ENCODE measurements around the gene SLC2A11. TPM values are rescaled to one million over a fixed set of nuclear protein-coding genes. Genes with fewer than 3 reads are reported as not detected.
A peak's percentile ranks its signal among the peaks of the same experiment; 100 is the strongest.

The SLC2A11 gene
- total RNA-seq, 2 donors from 2014 or later = 10.0 to 11.1 TPM

- ATAC-seq (replicated peaks in 1 of 2) = no peak
- no peaks in the 10 kb centered on the region for H3K9me3 Mint-ChIP-seq
- no peak overlapping the region for H3K27ac Mint-ChIP-seq
- H3K27me3 Mint-ChIP-seq (ENCODE audit: low read depth) = peaks cover 12% of the 10 kb centered on the region
- no peak overlapping the region for H3K4me3 Mint-ChIP-seq
- DNase-seq = no peak
- H3K4me1 Mint-ChIP-seq (ENCODE audit: low read depth) = peaks cover 24% of the 10 kb centered on the region
- H3K36me3 Mint-ChIP-seq (ENCODE audit: insufficient read depth in 2 of 2) = peaks cover 2 to 3% of the 10 kb centered on the region in 2 donors
These were observed 22.1 kb upstream of the SLC2A11 start for GRCh38 chr22:23835484-23836144.

GRCh38 chr22:23836281-23836680 lies 21.4 kb upstream of the SLC2A11 start:
- Mint-ChIP-seq H3K36me3 (ENCODE audit: insufficient read depth in 2 of 2) (peaks cover 0 to 3% of the 10 kb centered on the region in 2 donors), H3K27ac (no peak overlapping the region), H3K4me3 (no peak overlapping the region), H3K9me3 (no peaks in the 10 kb centered on the region), H3K4me1 (ENCODE audit: low read depth) (peaks cover 24% of the 10 kb centered on the region), H3K27me3 (ENCODE audit: low read depth) (peaks cover 18% of the 10 kb centered on the region)
- ATAC-seq (replicated peaks in 1 of 2) (no peak), DNase-seq (no peak)

- ATAC-seq (replicated peaks in 1 of 2) (no peak), DNase-seq (no peak)
- peaks cover 0 to 3% of the 10 kb centered on the region in 2 donors for H3K36me3 Mint-ChIP-seq (ENCODE audit: insufficient read depth in 2 of 2)
- H3K27me3 Mint-ChIP-seq (ENCODE audit: low read depth) = peaks cover 20% of the 10 kb centered on the region
- peak overlapping the region; percentile 17 to 98 for H3K4me3 Mint-ChIP-seq
- H3K27ac Mint-ChIP-seq = no peak overlapping the region
- H3K4me1 Mint-ChIP-seq (ENCODE audit: low read depth) = peaks cover 24% of the 10 kb centered on the region
- no peaks in the 10 kb centered on the region for H3K9me3 Mint-ChIP-seq
These were observed 20.8 kb upstream of the SLC2A11 start for GRCh38 chr22:23836692-23837495.

- H3K4me3 Mint-ChIP-seq = peak overlapping the region; percentile 17 to 98
- peaks cover 0 to 3% of the 10 kb centered on the region in 2 donors for H3K36me3 Mint-ChIP-seq (ENCODE audit: insufficient read depth in 2 of 2)
- ATAC-seq (replicated peaks in 1 of 2) = no peak
- DNase-seq = no peak
- peaks cover 20% of the 10 kb centered on the region for H3K27me3 Mint-ChIP-seq (ENCODE audit: low read depth)
- H3K4me1 Mint-ChIP-seq (ENCODE audit: low read depth) = peaks cover 24% of the 10 kb centered on the region
- no peak overlapping the region for H3K27ac Mint-ChIP-seq
- H3K9me3 Mint-ChIP-seq = no peaks in the 10 kb centered on the region
These were observed 20.2 kb upstream of the SLC2A11 start for GRCh38 chr22:23837496-23837859.

DNA sequence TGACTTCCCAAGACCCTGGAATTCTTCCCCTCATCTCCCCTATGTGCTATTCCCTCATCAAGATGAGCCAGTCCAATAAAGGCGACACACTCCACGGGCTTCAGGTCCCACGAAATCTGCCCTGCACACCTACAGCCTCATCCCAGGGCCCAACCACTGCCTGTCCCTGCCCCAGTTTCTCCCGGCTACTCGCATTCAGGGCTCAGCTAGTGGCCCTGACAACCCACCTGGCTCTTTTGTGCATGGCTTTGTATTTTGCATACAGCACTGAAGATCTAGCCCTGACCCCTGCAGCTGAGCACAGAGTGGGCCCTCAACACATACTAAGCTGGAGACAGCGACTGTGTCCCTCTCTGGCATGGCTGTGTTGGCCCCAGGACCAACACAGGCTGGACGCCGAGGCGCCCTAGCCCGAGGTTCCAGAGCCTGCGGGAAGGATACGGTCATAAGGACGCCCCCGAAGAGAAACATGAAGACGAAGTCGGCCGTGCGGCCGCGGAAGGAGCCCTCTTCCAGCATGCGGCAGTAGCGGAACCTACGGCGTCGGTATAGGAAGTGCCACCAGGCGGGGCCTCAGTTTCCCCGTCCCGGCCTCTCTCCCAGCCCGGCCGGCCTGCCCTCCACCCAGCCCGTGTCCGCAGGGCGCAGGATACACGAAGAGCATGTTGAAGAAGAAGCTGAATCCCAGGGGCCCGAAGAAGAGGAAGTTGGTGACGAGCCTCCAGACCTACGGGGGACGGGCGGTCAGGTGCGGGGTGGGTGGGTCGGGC lies 19.6 kb upstream of the SLC2A11 start:
- Mint-ChIP-seq H3K27me3 (ENCODE audit: low read depth) (peaks cover 20% of the 10 kb centered on the region), H3K27ac (peak overlapping the region; percentile 94), H3K9me3 (no peaks in the 10 kb centered on the region), H3K4me3 (peak overlapping the region; percentile 98), H3K4me1 (ENCODE audit: low read depth) (peaks cover 24% of the 10 kb centered on the region), H3K36me3 (ENCODE audit: insufficient read depth in 2 of 2) (peaks cover 0 to 3% of the 10 kb centered on the region in 2 donors)
- ATAC-seq (replicated peaks in 1 of 2) = no peak
- peak in 1 of 2 donors; percentile 19 for DNase-seq

GRCh38 chr22:23838681-23839468 lies 18.8 kb upstream of the SLC2A11 start, which contains the start of gene DERL3:
DERL3 (minus strand) TSS chr22:23839006; CDS start chr22:23838987, 19 bp downstream.
- Mint-ChIP-seq H3K27me3 (ENCODE audit: low read depth) (peaks cover 20% of the 10 kb centered on the region), H3K4me3 (peak within 1 kb of the TSS; percentile 98), H3K36me3 (ENCODE audit: insufficient read depth in 2 of 2) (peaks cover 0 to 3% of the 10 kb centered on the region in 2 donors), H3K27ac (peak within 1 kb of the TSS; percentile 94), H3K4me1 (ENCODE audit: low read depth) (peaks cover 24% of the 10 kb centered on the region), H3K9me3 (no peaks in the 10 kb centered on the region)
- ATAC-seq (replicated peaks in 1 of 2) (peak; percentile 88 to 89), DNase-seq (peak; percentile 97)

DNA sequence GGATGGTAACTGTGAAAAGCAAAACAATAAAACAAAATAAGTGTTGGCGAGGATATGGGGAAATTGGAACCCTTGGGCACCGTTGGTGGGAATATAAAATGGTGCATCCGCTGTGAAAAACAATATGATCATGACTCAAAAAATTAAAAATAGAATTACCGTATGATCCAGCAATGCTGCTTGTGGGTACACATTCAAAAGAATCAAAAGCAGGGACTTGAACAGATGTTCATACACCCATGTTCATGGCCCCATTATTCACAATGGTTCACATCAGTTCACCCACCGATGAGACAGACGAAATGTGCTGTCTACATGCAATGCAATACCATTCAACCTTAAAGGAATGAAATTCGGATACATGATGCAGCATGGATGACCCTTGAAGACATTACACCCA lies 17.6 kb upstream of the SLC2A11 start:
- no peak for DNase-seq
- Mint-ChIP-seq H3K4me1 (ENCODE audit: low read depth) (peaks cover 24% of the 10 kb centered on the region), H3K36me3 (ENCODE audit: insufficient read depth in 2 of 2) (peaks cover 0 to 3% of the 10 kb centered on the region in 2 donors), H3K4me3 (peak overlapping the region; percentile 20 to 47), H3K27me3 (ENCODE audit: low read depth) (peaks cover 20% of the 10 kb centered on the region), H3K9me3 (no peaks in the 10 kb centered on the region), H3K27ac (no peak overlapping the region)
- ATAC-seq (replicated peaks in 1 of 2) = no peak

DNA sequence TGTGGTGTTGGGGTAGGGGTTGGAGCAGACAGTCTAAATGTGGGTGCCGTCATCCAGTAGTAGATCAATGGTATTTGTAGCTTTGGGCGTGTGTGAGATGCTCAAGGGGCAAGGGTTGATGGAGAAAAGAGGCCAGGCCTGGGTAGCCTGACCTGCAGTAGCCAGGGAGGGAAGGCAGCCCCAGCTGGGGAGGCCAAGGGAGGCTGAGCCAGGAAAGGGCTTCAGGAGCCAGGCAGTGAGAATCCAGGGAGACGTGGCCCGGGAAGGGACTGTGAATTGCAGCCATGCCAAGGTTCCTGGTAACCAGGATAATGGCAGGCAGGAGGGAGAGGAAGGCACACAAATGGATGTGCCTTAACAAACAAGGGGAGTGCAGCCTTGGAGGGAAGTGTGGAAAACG lies 16.4 kb upstream of the SLC2A11 start:
- ATAC-seq (replicated peaks in 1 of 2) (no peak), DNase-seq (no peak)
- Mint-ChIP-seq H3K36me3 (ENCODE audit: insufficient read depth in 2 of 2) (peaks cover 0 to 3% of the 10 kb centered on the region in 2 donors), H3K27ac (no peak overlapping the region), H3K9me3 (no peaks in the 10 kb centered on the region), H3K27me3 (ENCODE audit: low read depth) (peaks cover 20% of the 10 kb centered on the region), H3K4me1 (ENCODE audit: low read depth) (peaks cover 24% of the 10 kb centered on the region), H3K4me3 (no peak overlapping the region)

GRCh38 chr22:23841736-23842445 lies 15.8 kb upstream of the SLC2A11 start:
- H3K27ac Mint-ChIP-seq = no peak overlapping the region
- DNase-seq = no peak
- peaks cover 20% of the 10 kb centered on the region for H3K27me3 Mint-ChIP-seq (ENCODE audit: low read depth)
- no peaks in the 10 kb centered on the region for H3K9me3 Mint-ChIP-seq
- no peak overlapping the region for H3K4me3 Mint-ChIP-seq
- peaks cover 24% of the 10 kb centered on the region for H3K4me1 Mint-ChIP-seq (ENCODE audit: low read depth)
- H3K36me3 Mint-ChIP-seq (ENCODE audit: insufficient read depth in 2 of 2) = peaks cover 0 to 3% of the 10 kb centered on the region in 2 donors
- ATAC-seq (replicated peaks in 1 of 2) = no peak

DNA sequence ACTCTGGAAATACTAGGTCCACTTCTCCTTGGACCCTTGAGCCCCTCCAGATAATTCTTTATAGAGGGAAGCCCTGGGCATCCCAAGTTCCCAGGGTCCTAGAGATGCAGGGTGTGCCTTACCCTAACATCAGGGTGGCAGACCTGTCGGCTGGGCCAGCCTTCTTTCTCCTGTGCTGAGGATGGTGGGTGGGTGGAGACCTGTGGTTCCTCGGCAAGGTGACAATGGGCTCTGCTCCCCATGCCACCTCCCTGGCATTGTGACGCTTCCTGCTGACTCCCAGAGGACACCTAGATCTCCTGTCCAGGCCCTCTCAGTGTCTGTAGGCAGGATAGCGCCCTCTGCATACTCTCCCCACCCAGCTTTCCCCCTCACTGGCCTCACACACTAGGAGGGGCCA lies 15.1 kb upstream of the SLC2A11 start:
- peaks cover 20% of the 10 kb centered on the region for H3K27me3 Mint-ChIP-seq (ENCODE audit: low read depth)
- no peak for DNase-seq
- H3K4me1 Mint-ChIP-seq (ENCODE audit: low read depth) = peaks cover 18% of the 10 kb centered on the region
- no peak overlapping the region for H3K27ac Mint-ChIP-seq
- H3K4me3 Mint-ChIP-seq = no peak overlapping the region
- no peak for ATAC-seq (replicated peaks in 1 of 2)
- no peaks in the 10 kb centered on the region for H3K9me3 Mint-ChIP-seq
- peaks cover 0 to 3% of the 10 kb centered on the region in 2 donors for H3K36me3 Mint-ChIP-seq (ENCODE audit: insufficient read depth in 2 of 2)

GRCh38 chr22:23844739-23845202 lies 12.9 kb upstream of the SLC2A11 start:
- no peaks in the 10 kb centered on the region for H3K9me3 Mint-ChIP-seq
- ATAC-seq (replicated peaks in 1 of 2) = no peak
- peaks cover 16% of the 10 kb centered on the region for H3K27me3 Mint-ChIP-seq (ENCODE audit: low read depth)
- no peak for DNase-seq
- H3K27ac Mint-ChIP-seq = no peak overlapping the region
- no peaks in the 10 kb centered on the region for H3K36me3 Mint-ChIP-seq (ENCODE audit: insufficient read depth in 2 of 2)
- no peak overlapping the region for H3K4me3 Mint-ChIP-seq
- peaks cover 3% of the 10 kb centered on the region for H3K4me1 Mint-ChIP-seq (ENCODE audit: low read depth)

Measured in activated T-cell treated with anti-CD3 and anti-CD28 coated beads, Interleukin-2, amount 50 U/mL, for 72 hours (primary cell).